GM19467 (cell line): ENCODE data around the gene ZSCAN32.

ENCODE experiments used
- ATAC-seq: cut with Tn5 transposase; IDR thresholded peaks from one replicate; pipeline ENCODE4 v1.9.1; 2021; ENCODE audit warnings: mild to moderate bottlenecking, moderate library complexity; ENCODE audit not compliant: unreplicated experiment

ZSCAN32 gene

DNA sequence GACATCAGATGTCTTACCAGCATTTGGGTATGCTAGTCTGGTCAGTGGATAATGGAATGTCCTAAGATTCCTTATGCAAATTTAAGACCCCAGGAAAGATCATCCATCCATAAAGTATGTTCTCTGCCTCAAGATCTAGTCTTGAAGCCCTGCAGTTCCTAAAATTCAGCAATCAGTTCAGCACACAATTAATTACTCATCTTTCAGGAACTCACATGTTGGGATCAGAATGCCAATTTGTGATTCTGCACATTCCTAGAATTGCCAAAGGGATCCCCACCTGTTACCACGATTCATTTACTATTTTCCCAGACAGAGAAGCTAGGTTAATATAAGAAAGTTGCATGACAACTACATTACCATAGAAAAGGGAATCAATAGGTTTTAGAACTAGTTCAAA lies 41.9 kb downstream of the ZSCAN32 start:
- no peak for ATAC-seq

DNA sequence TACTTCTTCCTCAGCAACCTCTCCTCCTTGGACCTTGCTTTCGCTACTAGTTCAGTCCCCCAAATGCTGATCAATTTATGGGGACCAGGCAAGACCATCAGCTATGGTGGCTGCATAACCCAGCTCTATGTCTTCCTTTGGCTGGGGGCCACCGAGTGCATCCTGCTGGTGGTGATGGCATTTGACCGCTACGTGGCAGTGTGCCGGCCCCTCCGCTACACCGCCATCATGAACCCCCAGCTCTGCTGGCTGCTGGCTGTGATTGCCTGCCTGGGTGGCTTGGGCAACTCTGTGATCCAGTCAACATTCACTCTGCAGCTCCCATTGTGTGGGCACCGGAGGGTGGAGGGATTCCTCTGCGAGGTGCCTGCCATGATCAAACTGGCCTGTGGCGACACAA lies 44.7 kb downstream of the ZSCAN32 start:
- no peak for ATAC-seq

DNA sequence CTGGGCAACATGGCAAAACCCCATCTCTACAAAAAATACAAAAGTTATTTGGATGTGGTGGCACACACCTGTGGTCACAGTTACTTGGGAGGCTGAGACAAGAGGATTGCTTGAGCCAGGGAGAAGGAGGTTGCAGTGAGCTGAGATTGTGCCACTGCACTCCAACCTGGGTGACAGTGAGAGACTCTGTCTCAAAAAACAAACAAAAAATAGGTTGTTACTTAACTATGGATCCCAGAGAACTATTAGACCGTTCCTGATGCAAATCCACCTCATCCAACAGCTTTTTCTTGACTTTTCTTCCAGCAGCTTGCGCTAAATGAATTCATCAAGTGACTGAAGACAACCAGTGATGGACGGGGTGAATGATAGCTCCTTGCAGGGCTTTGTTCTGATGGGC lies 45.2 kb downstream of the ZSCAN32 start, which contains the start of gene OR2C1:
OR2C1 (plus strand) TSS at position 301 of the 400 bp plus-strand sequence; CDS start at position 353, 52 bp downstream.
- ATAC-seq, result no peak

DNA sequence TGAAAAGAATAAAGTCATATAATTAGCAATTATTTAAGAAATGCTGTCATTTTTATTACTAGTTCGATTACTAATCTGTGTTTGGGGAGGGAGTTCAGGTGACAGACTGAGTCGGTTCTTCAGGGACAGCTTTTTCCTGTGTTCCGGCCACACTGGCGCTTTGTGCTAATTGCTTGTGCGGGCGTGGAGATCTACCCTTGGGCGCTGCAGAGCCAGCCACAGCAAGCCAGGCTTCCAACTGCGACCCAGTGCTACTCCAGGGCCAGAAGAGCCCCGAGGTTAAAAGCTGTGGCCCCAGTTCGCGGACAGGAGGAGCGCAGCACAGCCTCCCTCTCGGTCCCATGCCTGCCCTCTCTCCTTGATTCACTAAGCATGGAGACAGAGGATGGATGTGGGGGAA lies 51.6 kb downstream of the ZSCAN32 start:
- ATAC-seq, result no peak

DNA sequence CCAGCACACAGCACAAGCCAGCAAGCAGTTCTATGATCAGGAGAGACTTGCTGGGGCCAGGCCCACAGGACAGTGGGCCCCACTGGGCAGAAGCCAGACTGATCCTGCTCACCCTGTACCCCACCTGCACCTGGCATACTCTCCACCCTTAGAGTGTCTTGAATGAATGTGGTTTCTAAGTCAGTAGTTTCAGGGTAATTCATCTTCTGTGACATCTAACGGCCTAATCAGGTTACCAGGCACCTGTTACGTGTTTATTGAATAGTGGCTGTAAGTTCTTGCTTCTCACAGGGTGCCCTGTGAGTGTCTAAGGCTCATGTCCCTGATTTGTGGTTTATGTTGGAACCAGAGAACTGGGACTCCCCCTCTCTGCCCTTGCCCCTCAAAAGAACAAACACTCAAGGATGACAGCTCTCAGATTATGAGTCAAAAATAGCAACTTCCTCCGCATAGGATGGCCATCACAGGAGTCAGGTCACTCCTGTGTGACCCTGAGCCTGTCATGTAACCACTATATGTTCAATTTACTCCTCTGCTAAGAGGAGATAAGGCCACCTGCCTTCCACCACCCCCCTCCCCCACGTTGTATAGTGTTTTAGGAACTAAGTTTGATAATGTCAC lies 52.1 kb downstream of the ZSCAN32 start:
- no peak for ATAC-seq

DNA sequence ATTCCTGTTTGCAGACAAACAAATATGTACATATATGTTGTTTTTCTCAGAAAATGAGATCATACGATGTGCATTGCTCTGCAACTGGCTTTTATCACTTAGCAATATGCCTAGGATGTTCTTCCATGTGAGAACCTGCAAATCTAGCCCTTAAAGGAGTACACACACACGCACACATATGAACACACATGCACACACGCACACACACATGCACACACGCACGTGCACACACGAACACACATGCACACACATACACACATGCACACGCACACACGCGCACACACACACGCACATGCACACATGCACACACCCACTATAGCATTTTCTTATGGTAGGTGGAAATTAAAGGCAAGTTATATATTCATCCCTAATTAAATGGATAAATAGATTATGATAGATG lies 53.2 kb downstream of the ZSCAN32 start:
- ATAC-seq, result no peak

DNA sequence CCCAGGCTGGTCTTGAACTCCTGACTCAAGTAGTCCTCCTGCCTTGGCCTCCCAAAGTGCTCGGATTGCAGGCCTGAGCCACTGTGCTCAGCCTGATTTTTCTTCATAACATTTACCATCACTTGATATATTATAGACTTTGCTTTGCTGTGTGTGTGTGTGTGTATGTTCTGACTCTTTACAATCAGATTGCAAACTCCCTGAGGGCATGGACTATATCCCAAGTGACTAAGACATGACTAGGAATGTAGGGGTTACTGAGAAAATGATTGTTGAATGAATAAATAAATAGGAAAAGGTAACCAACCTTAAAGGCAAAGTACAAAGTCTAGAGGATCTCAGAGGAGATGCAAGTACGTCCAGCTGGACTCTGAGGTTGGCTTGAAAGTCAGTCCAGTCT lies 54.8 kb downstream of the ZSCAN32 start:
- ATAC-seq, result no peak
